GM12874 (cell line): ENCODE measurements around the gene GTF2H4.

Experiments used
- TF ChIP-seq, protein P1 (sequence below): IDR thresholded peaks from 2 replicates; pipeline ENCODE4 v1.5.1; 2011; ENCODE audit warnings: low read depth, mild to moderate bottlenecking, control low read depth, low read length, moderate library complexity; ENCODE audit not compliant: insufficient read depth

GTF2H4 gene

DNA sequence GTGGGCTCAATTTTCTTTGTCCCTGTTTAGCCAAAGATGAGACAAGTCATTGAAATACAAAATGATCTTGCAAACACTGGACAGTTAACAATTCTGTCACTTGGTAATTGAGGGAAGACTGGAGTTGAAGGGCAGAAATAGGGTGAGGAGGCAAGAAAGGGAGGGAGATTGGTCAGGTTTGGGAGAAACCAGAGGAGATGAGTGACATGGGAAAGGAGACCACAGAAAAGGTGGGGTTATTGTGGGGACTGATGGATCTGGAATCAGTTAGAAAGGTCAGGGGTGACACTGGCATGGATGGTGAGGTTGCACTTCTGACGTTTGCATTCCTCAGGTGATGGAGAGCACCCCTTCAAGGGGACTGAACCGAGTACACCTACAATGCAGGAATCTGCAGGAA lies 693 bp downstream of the GTF2H4 start:
- TF ChIP-seq, protein P1, sequence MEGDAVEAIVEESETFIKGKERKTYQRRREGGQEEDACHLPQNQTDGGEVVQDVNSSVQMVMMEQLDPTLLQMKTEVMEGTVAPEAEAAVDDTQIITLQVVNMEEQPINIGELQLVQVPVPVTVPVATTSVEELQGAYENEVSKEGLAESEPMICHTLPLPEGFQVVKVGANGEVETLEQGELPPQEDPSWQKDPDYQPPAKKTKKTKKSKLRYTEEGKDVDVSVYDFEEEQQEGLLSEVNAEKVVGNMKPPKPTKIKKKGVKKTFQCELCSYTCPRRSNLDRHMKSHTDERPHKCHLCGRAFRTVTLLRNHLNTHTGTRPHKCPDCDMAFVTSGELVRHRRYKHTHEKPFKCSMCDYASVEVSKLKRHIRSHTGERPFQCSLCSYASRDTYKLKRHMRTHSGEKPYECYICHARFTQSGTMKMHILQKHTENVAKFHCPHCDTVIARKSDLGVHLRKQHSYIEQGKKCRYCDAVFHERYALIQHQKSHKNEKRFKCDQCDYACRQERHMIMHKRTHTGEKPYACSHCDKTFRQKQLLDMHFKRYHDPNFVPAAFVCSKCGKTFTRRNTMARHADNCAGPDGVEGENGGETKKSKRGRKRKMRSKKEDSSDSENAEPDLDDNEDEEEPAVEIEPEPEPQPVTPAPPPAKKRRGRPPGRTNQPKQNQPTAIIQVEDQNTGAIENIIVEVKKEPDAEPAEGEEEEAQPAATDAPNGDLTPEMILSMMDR, result no peak

DNA sequence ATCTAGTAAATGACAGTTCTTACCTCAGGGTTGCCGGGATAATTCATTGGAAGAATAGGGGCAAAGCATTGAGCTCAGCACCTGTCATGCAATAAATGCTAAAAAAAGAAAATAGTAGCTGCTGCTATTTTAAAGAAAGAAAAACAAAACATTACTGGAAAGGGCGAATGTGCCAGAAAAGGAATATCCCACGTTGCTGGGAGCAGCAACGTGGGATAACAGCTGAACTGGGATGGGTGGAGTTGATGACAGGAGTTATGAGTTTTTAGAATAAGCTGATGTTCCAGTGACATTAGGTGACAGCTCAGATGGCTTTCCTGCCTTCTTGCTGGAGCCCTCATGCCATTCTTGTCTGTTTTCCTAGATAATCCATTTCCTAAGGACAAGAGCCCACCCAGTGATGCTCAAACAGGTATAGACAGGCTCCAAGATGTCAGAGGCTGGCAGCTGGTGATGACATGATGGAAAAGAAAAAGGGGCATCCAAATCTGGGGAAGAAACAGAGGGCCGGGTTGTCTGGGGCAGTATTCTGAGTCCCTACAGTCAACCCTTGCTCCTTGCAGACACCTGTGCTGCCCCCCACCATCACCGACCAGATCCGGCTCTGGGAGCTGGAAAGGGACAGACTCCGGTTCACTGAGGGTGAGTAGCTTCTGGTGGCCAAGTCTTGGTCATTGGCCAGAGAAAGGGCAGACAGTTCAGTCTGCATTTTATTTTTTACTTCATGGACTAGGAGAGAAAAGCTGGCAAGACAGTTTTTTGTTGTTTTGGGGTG lies 4.9 kb downstream of the GTF2H4 start:
- TF ChIP-seq, protein P1, result no peak

DNA sequence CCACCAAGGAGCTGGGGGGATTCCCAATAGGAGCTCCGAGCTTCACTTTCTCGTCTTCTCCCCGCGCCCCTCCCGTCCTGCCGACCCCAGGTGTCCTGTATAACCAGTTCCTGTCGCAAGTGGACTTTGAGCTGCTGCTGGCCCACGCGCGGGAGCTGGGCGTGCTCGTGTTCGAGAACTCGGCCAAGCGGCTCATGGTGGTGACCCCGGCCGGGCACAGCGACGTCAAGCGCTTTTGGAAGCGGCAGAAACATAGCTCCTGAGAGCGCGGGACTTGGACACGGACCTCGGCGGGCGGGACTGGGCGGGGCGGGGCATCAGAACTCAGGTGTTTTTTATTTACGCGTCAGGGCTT lies 5.7 kb downstream of the GTF2H4 start:
- TF ChIP-seq, protein P1, result no peak

DNA sequence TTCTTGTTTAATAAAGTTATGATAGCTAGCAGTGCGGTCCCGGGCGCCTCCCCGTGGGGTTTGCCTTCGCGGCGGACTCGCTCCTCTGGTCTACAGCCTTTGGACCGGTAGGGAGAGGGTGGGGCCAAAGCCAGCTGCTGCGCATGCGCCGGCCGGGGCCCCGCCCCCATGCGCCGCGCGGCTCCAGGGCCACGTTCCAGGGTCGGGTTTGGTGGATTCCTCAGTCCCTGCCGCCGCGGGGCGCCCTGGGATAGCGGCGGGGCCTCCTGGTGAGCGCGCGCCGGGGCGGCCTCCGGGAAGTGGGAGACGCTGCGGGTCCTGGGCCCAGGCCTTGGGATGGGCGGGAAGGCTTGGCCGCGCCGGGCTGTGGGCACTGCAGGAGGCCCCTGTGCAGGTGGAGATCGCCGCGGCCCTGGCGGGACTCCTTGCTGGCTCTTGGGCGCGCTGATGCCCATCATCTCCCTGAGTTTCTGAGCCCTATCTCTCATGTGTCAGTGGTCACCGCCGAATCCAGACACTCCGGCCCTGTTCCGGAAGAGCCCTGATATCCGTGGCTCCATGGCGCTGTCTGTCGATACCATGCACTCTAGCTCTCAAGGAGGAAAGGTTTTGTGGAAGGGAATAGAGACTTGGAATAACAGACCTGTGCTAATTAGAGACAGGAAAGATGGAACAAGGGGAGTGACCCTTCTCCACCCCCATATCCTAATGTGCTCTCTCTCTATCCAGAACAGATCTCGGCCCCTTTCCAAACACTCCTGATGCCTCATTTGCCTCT lies 6.3 kb downstream of the GTF2H4 start, which contains the start of gene VARS2:
VARS2 (plus strand) TSS at position 163 of the 778 bp plus-strand sequence; CDS start at position 762, 599 bp downstream.
- TF ChIP-seq, protein P1, result peak; percentile 44

DNA sequence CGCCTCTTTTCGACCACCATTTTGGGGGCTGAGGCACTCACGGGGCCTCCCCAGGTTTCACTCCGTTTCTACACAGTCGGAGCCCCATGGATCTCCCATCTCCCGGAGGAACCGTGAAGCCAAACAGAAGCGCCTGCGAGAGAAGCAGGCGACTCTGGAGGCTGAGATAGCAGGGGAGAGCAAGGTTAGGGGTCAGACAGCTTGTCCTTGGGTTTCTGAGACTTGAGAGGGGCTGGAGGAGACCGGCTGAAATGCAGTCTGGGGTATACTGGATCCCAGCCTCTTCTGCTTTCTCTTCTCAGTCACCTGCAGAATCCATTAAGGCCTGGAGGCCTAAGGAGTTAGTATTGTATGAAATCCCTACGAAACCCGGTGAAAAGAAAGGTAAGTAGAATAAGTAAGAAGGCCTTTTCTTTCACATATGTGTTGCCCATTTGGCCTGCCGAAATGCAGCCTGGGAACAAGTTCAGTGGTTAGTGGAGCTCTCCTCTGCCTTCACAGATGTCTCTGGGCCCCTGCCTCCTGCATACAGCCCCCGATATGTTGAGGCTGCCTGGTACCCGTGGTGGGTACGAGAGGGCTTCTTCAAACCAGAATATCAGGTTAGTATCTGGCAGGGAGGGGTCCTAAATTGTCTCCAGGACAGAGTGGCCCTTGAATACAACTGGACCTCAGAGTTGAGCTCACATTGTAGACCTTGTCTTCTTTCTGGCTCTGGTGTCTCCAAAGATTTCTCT lies 7.0 kb downstream of the GTF2H4 start:
- TF ChIP-seq, protein P1, result no peak

DNA sequence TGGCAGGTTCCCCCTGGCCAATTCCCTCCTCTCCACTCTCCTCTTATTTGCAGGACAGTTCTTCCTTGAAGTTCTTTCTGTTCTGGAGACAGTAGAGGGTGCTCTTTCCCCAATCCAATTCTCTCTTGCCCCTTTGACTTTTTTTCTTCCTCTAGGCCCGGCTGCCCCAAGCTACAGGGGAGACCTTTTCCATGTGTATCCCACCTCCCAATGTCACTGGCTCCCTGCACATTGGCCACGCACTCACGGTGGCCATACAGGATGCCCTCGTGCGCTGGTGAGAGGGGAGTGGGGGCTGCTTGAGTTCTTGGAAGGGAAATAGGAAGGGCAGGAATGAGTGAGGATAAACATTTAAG lies 7.6 kb downstream of the GTF2H4 start:
- TF ChIP-seq, protein P1, result peak; percentile 68

DNA sequence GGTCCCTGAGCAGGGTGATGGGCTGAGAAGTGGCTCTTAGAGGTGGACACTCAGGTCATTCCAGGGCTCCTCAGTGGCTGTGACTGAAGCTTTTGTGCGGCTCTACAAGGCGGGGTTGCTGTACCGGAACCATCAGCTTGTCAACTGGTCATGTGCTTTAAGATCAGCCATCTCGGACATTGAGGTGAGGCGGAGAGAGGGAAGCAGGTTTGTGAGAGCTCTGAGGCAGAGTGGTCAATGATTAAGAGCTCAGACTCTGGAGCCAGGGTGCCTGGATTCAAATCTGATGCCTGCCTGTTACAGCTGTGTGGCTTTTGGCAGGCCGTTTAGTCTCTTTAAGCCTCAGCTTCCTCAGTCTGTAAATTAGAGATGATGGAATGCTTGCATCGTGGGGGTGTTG lies 9.0 kb downstream of the GTF2H4 start:
- TF ChIP-seq, protein P1, result no peak
